Liver (tissue), 1 donor: Measurements from ENCODE around the gene CREBBP.

Source experiments
- TF ChIP-seq, protein P1 (sequence below): IDR thresholded peaks from 2 replicates; pipeline ENCODE4 v1.6.1; 2016; ENCODE audit warnings: antibody characterized with exemption
- TF ChIP-seq, protein P2 (sequence below): IDR thresholded peaks from 2 replicates; pipeline ENCODE4 v1.6.1; 2016; ENCODE audit warnings: antibody characterized with exemption, mild to moderate bottlenecking

DNA sequence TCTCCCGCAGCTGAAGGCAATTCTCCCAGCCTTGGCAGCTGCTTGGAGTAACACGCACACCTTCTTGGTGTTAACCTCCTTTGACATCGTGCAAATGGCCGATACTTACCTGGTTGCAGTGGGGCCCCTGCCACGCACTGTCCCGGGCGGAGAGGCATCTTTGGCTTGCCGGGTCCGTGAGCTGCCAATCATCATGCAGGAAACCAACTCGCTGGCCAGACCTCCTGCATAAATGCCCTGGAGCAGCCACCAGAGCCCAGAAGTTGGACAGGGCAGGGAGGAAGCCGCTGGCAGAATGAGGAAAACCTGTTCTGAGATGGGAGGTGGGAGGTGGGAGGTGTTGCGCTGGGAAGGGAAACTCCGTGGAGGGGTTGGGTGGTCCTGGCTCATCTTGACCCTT is 41.7 kb upstream of the CREBBP start:
- TF ChIP-seq, protein P1, sequence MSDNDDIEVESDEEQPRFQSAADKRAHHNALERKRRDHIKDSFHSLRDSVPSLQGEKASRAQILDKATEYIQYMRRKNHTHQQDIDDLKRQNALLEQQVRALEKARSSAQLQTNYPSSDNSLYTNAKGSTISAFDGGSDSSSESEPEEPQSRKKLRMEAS, result no peak
- TF ChIP-seq, protein P2, sequence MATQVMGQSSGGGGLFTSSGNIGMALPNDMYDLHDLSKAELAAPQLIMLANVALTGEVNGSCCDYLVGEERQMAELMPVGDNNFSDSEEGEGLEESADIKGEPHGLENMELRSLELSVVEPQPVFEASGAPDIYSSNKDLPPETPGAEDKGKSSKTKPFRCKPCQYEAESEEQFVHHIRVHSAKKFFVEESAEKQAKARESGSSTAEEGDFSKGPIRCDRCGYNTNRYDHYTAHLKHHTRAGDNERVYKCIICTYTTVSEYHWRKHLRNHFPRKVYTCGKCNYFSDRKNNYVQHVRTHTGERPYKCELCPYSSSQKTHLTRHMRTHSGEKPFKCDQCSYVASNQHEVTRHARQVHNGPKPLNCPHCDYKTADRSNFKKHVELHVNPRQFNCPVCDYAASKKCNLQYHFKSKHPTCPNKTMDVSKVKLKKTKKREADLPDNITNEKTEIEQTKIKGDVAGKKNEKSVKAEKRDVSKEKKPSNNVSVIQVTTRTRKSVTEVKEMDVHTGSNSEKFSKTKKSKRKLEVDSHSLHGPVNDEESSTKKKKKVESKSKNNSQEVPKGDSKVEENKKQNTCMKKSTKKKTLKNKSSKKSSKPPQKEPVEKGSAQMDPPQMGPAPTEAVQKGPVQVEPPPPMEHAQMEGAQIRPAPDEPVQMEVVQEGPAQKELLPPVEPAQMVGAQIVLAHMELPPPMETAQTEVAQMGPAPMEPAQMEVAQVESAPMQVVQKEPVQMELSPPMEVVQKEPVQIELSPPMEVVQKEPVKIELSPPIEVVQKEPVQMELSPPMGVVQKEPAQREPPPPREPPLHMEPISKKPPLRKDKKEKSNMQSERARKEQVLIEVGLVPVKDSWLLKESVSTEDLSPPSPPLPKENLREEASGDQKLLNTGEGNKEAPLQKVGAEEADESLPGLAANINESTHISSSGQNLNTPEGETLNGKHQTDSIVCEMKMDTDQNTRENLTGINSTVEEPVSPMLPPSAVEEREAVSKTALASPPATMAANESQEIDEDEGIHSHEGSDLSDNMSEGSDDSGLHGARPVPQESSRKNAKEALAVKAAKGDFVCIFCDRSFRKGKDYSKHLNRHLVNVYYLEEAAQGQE, result no peak
